GM21447 (cell line): ENCODE measurements around the gene SLC35G1.

ENCODE experiments used
- ATAC-seq: cut with Tn5 transposase; IDR thresholded peaks from one replicate; pipeline ENCODE4 v1.9.1; 2021; ENCODE audit not compliant: unreplicated experiment

SLC35G1 gene

GRCh38 chr10:93875032-93875358 lies 18.8 kb upstream of the SLC35G1 start:
- ATAC-seq: no peak

- ATAC-seq: no peak
Observed at GRCh38 chr10:93876381-93876780, 17.4 kb upstream of the SLC35G1 start.

- no peak for ATAC-seq
Observed at GRCh38 chr10:93879273-93879672, 14.5 kb upstream of the SLC35G1 start.

GRCh38 chr10:93894516-93895378 lies 969 bp downstream of the SLC35G1 start:
- ATAC-seq: peak; percentile 16

GRCh38 chr10:93897070-93897780 lies 3.4 kb downstream of the SLC35G1 start:
- no peak for ATAC-seq

GRCh38 chr10:93899109-93899508 lies 5.3 kb downstream of the SLC35G1 start:
- ATAC-seq: no peak

- ATAC-seq: no peak
Observed at GRCh38 chr10:93903051-93903450, 9.3 kb downstream of the SLC35G1 start.

GRCh38 chr10:93904901-93905300 lies 11.1 kb downstream of the SLC35G1 start:
- no peak for ATAC-seq

- no peak for ATAC-seq
Observed at GRCh38 chr10:93907059-93907458, 13.3 kb downstream of the SLC35G1 start.

GRCh38 chr10:93911866-93912265 lies 18.1 kb downstream of the SLC35G1 start:
- no peak for ATAC-seq

- ATAC-seq: no peak
Observed at GRCh38 chr10:93912444-93912843, 18.7 kb downstream of the SLC35G1 start.

- ATAC-seq: no peak
Observed at GRCh38 chr10:93913706-93914105, 19.9 kb downstream of the SLC35G1 start.

- no peak for ATAC-seq
Observed at GRCh38 chr10:93915598-93915997, 21.8 kb downstream of the SLC35G1 start.

GRCh38 chr10:93916257-93917063 lies 22.7 kb downstream of the SLC35G1 start:
- ATAC-seq: no peak

GRCh38 chr10:93917064-93917391 lies 23.2 kb downstream of the SLC35G1 start:
- ATAC-seq: no peak

GRCh38 chr10:93917821-93918220 lies 24.0 kb downstream of the SLC35G1 start:
- ATAC-seq: no peak

GRCh38 chr10:93921338-93921737 lies 27.6 kb downstream of the SLC35G1 start:
- no peak for ATAC-seq

GRCh38 chr10:93926613-93927012 lies 32.8 kb downstream of the SLC35G1 start:
- ATAC-seq: no peak

GRCh38 chr10:93938140-93938539 lies 44.4 kb downstream of the SLC35G1 start:
- ATAC-seq: no peak

- no peak for ATAC-seq
Observed at GRCh38 chr10:93940881-93941280, 47.1 kb downstream of the SLC35G1 start.

GRCh38 chr10:93941606-93942005 lies 47.8 kb downstream of the SLC35G1 start:
- no peak for ATAC-seq

GRCh38 chr10:93945819-93946218 lies 52.0 kb downstream of the SLC35G1 start:
- no peak for ATAC-seq
